Esophagus (tissue), 2 donors: ENCODE measurements around the gene CLTCL1. TPM values are rescaled to one million over a fixed set of nuclear protein-coding genes. Genes with fewer than 3 reads are reported as not detected.

Experiments
- H3K27ac ChIP-seq, 2 donors: one replicate each; pipeline ENCODE4 v1.5.1; 2013; ENCODE audit warnings: low read depth in 2 of 2, mild to moderate bottlenecking in 2 of 2, inconsistent platforms in 1 of 2, low read length in 1 of 2, moderate library complexity in 1 of 2
- H3K27me3 ChIP-seq, 2 donors: one replicate each; pipeline ENCODE4 v1.6.1; 2013; ENCODE audit warnings: low read length in 2 of 2, control low read depth in 1 of 2, mild to moderate bottlenecking in 1 of 2; ENCODE audit not compliant: insufficient read depth in 2 of 2, control insufficient read depth in 1 of 2
- H3K36me3 ChIP-seq, 2 donors: one replicate each; pipeline ENCODE4 v1.6.1; 2013; ENCODE audit warnings: low read length in 1 of 2; ENCODE audit not compliant: control insufficient read depth in 2 of 2, insufficient read depth in 2 of 2
- H3K4me1 ChIP-seq, 2 donors: one replicate each; pipeline ENCODE4 v1.6.1; 2013; ENCODE audit warnings: low read length in 1 of 2; ENCODE audit not compliant: control insufficient read depth in 2 of 2, insufficient read depth in 2 of 2
- H3K4me3 ChIP-seq, 2 donors: one replicate each; pipeline ENCODE4 v1.5.1; 2013; ENCODE audit warnings: low read length in 2 of 2, mild to moderate bottlenecking in 2 of 2, low read depth in 1 of 2, moderate library complexity in 1 of 2
- H3K9me3 ChIP-seq, 2 donors: one replicate each; pipeline ENCODE4 v1.6.1; 2013; ENCODE audit warnings: mild to moderate bottlenecking in 2 of 2, low read depth in 1 of 2, low read length in 1 of 2, moderate library complexity in 1 of 2; ENCODE audit not compliant: control insufficient read depth in 2 of 2, insufficient read depth in 1 of 2
- WGBS, 2 donors: extraction: QIAGEN DNeasy Blood & Tissue Kit; methylation state at CpG; one replicate each; pipeline ENCODE4 v1.1.7; 2013; 5-methylcytosine and 5-hydroxymethylcytosine counted together
- polyA plus RNA-seq, 2 donors: library from polyadenylated mRNA; stranded (reverse); fragments of 200-250 nt; gene quantifications; one replicate each; pipeline ENCODE4 v1.2.3, GENCODE V29; 2013
- donor health status: healthy with polysubstance abuse.
- donor health status: Bipolar disorder and iron deficiency.

CLTCL1 gene
- polyA plus RNA-seq, 2 donors = 2.8 to 4.0 TPM

GRCh38 chr22:19195796-19196731 is 95.5 kb downstream of the CLTCL1 start:
- WGBS, 2 donors = 85 to 86% methylated on average over 23 of the region's 23 CpGs
- Histone ChIP-seq H3K4me3 (no peak overlapping the region), H3K27ac (no peak overlapping the region), H3K36me3 (peaks cover 0 to 10% of the 10 kb centered on the region in 2 donors), H3K27me3 (no peaks in the 10 kb centered on the region), H3K9me3 (no peaks in the 10 kb centered on the region), H3K4me1 (peaks cover 0 to 2% of the 10 kb centered on the region in 2 donors)

- peaks cover 0 to 10% of the 10 kb centered on the region in 2 donors for H3K36me3 ChIP-seq
- H3K27ac ChIP-seq = no peak overlapping the region
- H3K27me3 ChIP-seq = no peaks in the 10 kb centered on the region
- WGBS, 2 donors = 91 to 92% methylated on average over 16 of the region's 16 CpGs
- H3K9me3 ChIP-seq = no peaks in the 10 kb centered on the region
- H3K4me3 ChIP-seq = no peak overlapping the region
- peaks cover 0 to 2% of the 10 kb centered on the region in 2 donors for H3K4me1 ChIP-seq
These were observed 96.6 kb downstream of the CLTCL1 start for GRCh38 chr22:19194766-19195536.

- H3K4me3 ChIP-seq = no peak overlapping the region
- WGBS, 2 donors = 95 to 97% methylated on average over 6 of the region's 6 CpGs
- peaks cover 0 to 2% of the 10 kb centered on the region in 2 donors for H3K4me1 ChIP-seq
- no peaks in the 10 kb centered on the region for H3K9me3 ChIP-seq
- no peaks in the 10 kb centered on the region for H3K27me3 ChIP-seq
- H3K36me3 ChIP-seq = peaks cover 0 to 8% of the 10 kb centered on the region in 2 donors
- no peak overlapping the region for H3K27ac ChIP-seq
These were observed 97.6 kb downstream of the CLTCL1 start for GRCh38 chr22:19193879-19194278.

DNA sequence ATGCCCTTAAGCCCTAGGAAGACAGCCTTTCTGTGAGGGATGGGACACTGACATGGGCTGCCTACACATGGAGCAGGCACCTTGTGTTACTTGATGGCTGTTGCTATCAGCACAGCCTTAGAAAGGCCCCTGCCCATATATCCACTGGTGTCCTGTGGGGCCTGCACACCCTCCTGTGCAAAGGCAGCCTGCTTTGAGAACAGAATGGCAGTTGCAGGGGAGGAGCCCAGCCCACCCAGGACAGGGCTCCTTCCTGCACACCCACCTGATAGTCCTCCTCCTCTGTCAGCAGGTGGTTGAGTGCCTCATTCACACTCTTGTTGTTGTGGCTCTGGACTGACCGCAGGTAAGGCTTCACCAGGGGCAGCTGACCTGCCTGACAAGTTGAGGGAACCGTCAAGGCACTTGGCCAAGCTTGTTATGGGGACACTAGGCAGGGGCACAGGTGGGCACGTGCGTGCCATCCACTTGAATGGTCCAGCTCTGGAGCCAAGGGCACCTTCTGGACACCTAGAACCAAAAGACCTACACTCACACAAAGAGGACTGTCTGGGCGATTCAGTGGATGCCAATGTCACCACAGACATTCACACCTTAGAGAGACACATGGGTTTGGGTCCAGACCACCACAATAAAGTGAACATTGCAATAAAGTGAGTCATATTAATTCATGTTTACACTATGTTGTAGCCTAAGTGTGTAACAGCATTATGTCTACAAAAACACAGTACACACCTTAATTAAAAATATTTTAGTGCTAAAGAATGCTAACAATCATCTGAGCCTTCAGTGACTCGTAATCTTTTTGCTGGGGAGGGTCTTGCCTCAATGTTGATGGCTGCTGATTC is 103.6 kb downstream of the CLTCL1 start:
- no peak overlapping the region for H3K4me3 ChIP-seq
- no peaks in the 10 kb centered on the region for H3K9me3 ChIP-seq
- no peaks in the 10 kb centered on the region for H3K4me1 ChIP-seq
- no peaks in the 10 kb centered on the region for H3K27me3 ChIP-seq
- H3K27ac ChIP-seq = no peak overlapping the region
- WGBS, 2 donors = 84 to 87% methylated on average over 6 of the region's 6 CpGs
- peaks cover 0 to 2% of the 10 kb centered on the region in 2 donors for H3K36me3 ChIP-seq

GRCh38 chr22:19184276-19184997 is 107.1 kb downstream of the CLTCL1 start:
- Histone ChIP-seq H3K4me1 (no peaks in the 10 kb centered on the region), H3K4me3 (no peak overlapping the region), H3K27ac (no peak overlapping the region), H3K9me3 (no peaks in the 10 kb centered on the region), H3K36me3 (peaks cover 0 to 2% of the 10 kb centered on the region in 2 donors), H3K27me3 (no peaks in the 10 kb centered on the region)
- 87 to 91% methylated on average over 19 to 20 of the region's 20 CpGs for WGBS, 2 donors

DNA sequence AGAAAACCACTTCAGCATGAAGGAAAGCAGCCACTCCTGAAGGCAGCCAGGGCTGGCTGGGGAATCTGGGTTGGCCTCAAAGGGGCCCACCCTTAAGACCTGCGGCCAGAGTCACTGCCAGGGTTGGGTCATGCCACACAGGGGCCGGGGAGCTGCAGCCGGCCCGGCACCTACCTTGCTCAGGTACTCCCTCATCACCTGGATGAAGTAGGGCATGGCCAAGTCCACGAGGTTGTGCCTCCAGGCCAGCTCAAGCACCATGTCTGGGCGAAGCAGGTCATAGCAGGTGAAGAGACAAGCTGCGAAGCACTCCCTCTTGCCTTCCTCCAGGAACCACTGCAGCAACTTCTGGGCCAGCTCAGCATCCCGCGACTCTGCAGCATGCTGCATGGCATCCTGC is 108.3 kb downstream of the CLTCL1 start:
- H3K36me3 ChIP-seq = peaks cover 0 to 2% of the 10 kb centered on the region in 2 donors
- no peaks in the 10 kb centered on the region for H3K27me3 ChIP-seq
- WGBS, 2 donors = 69 to 84% methylated on average over 9 of the region's 9 CpGs
- H3K4me1 ChIP-seq = peaks cover 0 to 5% of the 10 kb centered on the region in 2 donors
- H3K4me3 ChIP-seq = no peak overlapping the region
- no peaks in the 10 kb centered on the region for H3K9me3 ChIP-seq
- H3K27ac ChIP-seq = no peak overlapping the region

- 63 to 72% methylated on average over 9 of the region's 9 CpGs for WGBS, 2 donors
These were observed 108.9 kb downstream of the CLTCL1 start for GRCh38 chr22:19182472-19183157.

DNA sequence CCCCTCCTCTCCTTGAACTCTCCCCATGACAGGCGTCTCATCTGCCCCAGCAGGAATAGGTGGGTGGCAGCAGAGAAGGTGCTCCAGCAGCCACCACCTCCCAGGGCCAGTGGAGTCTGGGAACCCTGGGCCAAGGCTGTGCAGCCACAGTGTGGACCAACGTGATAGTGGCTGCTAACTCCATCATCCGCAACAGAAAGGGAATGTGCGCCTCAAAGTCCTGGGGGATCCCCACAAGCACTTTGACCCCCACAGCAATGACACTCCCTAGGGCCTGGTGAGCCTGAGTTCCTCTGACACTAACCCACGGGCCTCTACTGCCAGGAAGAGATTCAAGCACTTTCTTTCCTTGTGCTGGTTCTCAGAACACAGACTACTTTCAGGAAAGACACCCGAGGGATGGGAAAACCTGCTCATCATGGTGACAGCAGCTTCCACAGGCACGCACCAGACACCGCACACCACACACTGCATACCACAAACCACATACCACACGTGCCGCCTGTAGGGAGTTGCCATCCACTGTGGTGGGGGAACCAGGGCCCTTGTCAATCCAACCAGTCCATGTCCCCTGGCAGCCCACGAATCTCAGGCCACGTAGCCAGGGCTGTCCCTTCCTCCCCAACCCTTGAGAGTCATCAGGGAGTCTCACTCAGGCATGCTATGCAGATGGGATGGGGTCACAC is 109.6 kb downstream of the CLTCL1 start:
- Histone ChIP-seq H3K36me3 (peaks cover 0 to 2% of the 10 kb centered on the region in 2 donors), H3K4me3 (no peak overlapping the region), H3K27me3 (no peaks in the 10 kb centered on the region), H3K27ac (no peak overlapping the region), H3K9me3 (no peaks in the 10 kb centered on the region), H3K4me1 (peaks cover 0 to 13% of the 10 kb centered on the region in 2 donors)
- WGBS, 2 donors = 69 to 70% methylated on average over 12 of the region's 12 CpGs

More at GRCh38 chr22:19182472-19183157, 108.9 kb downstream of the CLTCL1 start:
- Histone ChIP-seq H3K4me1 (peaks cover 0 to 8% of the 10 kb centered on the region in 2 donors), H3K9me3 (no peaks in the 10 kb centered on the region), H3K4me3 (no peak overlapping the region), H3K27ac (no peak overlapping the region), H3K27me3 (no peaks in the 10 kb centered on the region), H3K36me3 (peaks cover 0 to 2% of the 10 kb centered on the region in 2 donors)
